Testis (tissue), 2 donors: Measurements from ENCODE around the gene MRGPRG.

Source experiments
- CTCF ChIP-seq, 3 experiments: fragments of 450-650 bp in 2 of 3; fragments of 200-600 bp in 1 of 3; sonication (generic) in 1 of 3; IDR thresholded peaks; one replicate each; pipeline ENCODE4 v1.5.1; 2016 to 2019; ENCODE audit warnings: antibody characterized with exemption in 3 of 3, mild to moderate bottlenecking in 2 of 3, moderate library complexity in 1 of 3
- POLR2A ChIP-seq: fragments of 450-650 bp; IDR thresholded peaks from one replicate; pipeline ENCODE4 v1.6.1; 2017; ENCODE audit warnings: antibody characterized with exemption, mild to moderate bottlenecking, moderate library complexity

DNA sequence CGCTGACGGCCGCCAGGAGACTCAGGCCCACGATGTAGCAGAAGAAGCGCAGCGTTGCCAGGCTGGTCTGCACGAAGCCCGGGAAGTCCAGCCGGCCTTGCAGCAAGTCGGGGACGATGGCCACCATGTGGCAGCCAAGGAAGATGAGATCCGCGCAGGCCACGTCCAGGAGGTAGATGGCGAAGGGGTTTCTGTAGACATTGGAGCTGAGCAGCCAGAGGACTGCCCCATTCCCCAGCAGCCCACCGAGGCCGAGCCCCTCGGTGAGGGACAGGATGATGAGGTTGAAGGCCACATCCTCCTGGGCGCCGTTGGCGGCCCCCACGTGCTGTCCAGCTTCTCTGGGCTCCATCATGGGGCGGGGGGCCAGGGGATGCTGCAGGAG lies 9.8 kb upstream of the MRGPRG start:
- no peak for TF ChIP-seq CTCF (IDR thresholded peaks at IDR 0.05)
- no peak for TF ChIP-seq POLR2A
